ENCODE results near the gene SLC41A1.

DNA sequence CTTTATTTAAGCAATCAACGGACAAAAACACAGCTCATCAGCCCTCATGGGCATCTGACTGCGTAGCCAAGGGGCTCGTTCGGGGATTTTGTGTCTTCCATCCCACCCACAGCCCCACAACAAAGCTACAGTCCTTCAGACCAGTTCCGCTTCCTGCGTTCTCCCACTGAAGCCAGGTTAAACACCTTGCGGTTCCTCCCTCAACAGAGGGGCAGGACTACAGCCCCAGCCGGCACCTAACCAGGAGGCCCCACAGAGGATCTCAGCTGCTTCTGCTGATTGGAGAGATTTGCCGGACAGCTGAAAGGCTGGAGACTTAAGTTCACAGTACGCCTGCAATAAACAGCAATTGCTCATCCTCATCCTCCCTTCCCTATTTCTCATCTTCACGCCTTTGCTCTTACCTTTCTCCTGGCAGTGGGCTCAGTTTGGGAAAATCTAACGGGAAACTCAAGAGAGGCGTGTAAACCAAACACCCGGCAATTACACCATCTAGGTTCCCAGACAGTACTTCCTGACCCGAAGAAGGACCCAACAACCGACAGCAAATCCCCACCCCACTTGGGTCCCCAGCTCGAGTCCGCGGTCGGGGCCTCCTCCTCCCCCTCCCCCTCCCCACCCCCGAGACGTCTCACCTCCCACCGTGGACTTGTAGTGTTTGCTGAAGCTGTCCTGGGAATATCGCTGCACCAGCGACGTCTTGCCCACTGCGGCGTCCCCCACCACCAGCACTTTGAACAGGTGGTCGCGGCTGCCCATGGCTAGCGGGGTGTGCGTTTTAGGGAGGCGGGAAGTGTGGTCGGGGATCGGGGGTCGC lies 38.6 kb downstream of the SLC41A1 start:
- TF ChIP-seq POLR2AphosphoS5 (IDR thresholded peaks at IDR 0.05; ENCODE audit: borderline replicate concordance, low read depth, low read length) (no peak), EZH2 (IDR thresholded peaks at IDR 0.05) (no peak)

Data from SK-N-MC (cell line).